IMR-90 (cell line): ENCODE results near the gene MYD88. TPM values are rescaled to one million over a fixed set of nuclear protein-coding genes. Genes with fewer than 3 reads are reported as not detected.

ENCODE experiments used
- ATAC-seq: fragments of 200-7000 bp; cut with Tn5 transposase; 2 replicates; pipeline ENCODE4 v1.9.1; 2020; ENCODE audit warnings: low read depth, mild to moderate bottlenecking, moderate library complexity
- BruUV-seq: library from RNA; stranded (reverse); fragments of 400-500 nt; replicated peaks from 2 replicates; lab custom pipeline; 2021; lab: Mats Ljungman, UMichigan
- CTCF ChIA-PET: fragments of 300-600 bp; formaldehyde crosslinking; extraction: SDS; loops from one replicate; lab custom pipeline; 2021; ENCODE audit warnings: antibody characterized with exemption; lab: Yijun Ruan, JAX
- POLR2A ChIA-PET: fragments of 300-600 bp; sonication (Branson Sonifier 250); formaldehyde crosslinking; loops from one replicate; lab custom pipeline; 2022; ENCODE audit warnings: antibody characterized with exemption; ENCODE audit not compliant: unreplicated experiment; lab: Charles Lee
- DNase-seq: peaks from one replicate; pipeline ENCODE4 v3.0.0; 2013
- H2AFZ ChIP-seq: replicated peaks from 2 replicates; pipeline ENCODE3; 2013; ENCODE audit warnings: low read length, mild to moderate bottlenecking; ENCODE audit not compliant: poor library complexity
- H2AK5ac ChIP-seq: 2 replicates; pipeline ENCODE4 v1.6.1; 2013; ENCODE audit warnings: low read depth, low read length, inconsistent platforms
- H2AK9ac ChIP-seq: replicated peaks from 2 replicates; pipeline ENCODE3; 2013; ENCODE audit warnings: mild to moderate bottlenecking, low read depth, low read length, moderate library complexity; ENCODE audit not compliant: poor library complexity
- H2BK120ac ChIP-seq: 2 replicates; pipeline ENCODE4 v1.6.1; 2013; ENCODE audit warnings: low read depth, low read length, inconsistent platforms
- H2BK15ac ChIP-seq: 3 replicates; pipeline ENCODE4 v1.6.1; 2013; ENCODE audit warnings: low read depth, low read length, inconsistent platforms
- H2BK20ac ChIP-seq: 2 replicates; pipeline ENCODE4 v1.6.1; 2013; ENCODE audit warnings: low read depth, mild to moderate bottlenecking, inconsistent platforms, low read length, moderate library complexity
- H2BK5ac ChIP-seq: 2 replicates; pipeline ENCODE4 v1.6.1; 2013; ENCODE audit warnings: mild to moderate bottlenecking, low read depth, low read length, inconsistent platforms; ENCODE audit not compliant: poor library complexity, severe bottlenecking
- H3K14ac ChIP-seq: replicated peaks from 2 replicates; pipeline ENCODE4 v1.6.1; 2013; ENCODE audit warnings: low read depth, low read length, inconsistent platforms
- H3K18ac ChIP-seq: 2 replicates; pipeline ENCODE4 v1.6.1; 2013; ENCODE audit warnings: low read depth, low read length, control low read depth
- H3K23ac ChIP-seq: 2 replicates; pipeline ENCODE4 v1.6.1; 2013; ENCODE audit warnings: low read depth, low read length, inconsistent platforms
- H3K27ac ChIP-seq: 2 replicates; pipeline ENCODE4 v1.5.1; 2013; ENCODE audit warnings: mild to moderate bottlenecking, control low read depth, low read length; ENCODE audit not compliant: insufficient read depth
- H3K27me3 ChIP-seq: 2 replicates; pipeline ENCODE4 v1.6.1; 2013; ENCODE audit warnings: low read length; ENCODE audit not compliant: control insufficient read depth, insufficient read depth
- H3K36me3 ChIP-seq: 2 replicates; pipeline ENCODE4 v1.6.1; 2013; ENCODE audit warnings: low read length, mixed read lengths; ENCODE audit not compliant: control insufficient read depth, insufficient read depth
- H3K4ac ChIP-seq: 2 replicates; pipeline ENCODE4 v1.6.1; 2013; ENCODE audit warnings: low read depth, low read length, inconsistent platforms
- H3K4me1 ChIP-seq: 2 replicates; pipeline ENCODE4 v1.6.1; 2013; ENCODE audit warnings: low read length, mixed read lengths; ENCODE audit not compliant: control insufficient read depth, insufficient read depth
- H3K4me2 ChIP-seq: 2 replicates; pipeline ENCODE4 v1.6.1; 2013; ENCODE audit warnings: low read depth, mild to moderate bottlenecking, control low read depth, low read length, moderate library complexity
- H3K4me3 ChIP-seq: 2 replicates; pipeline ENCODE4 v1.5.1; 2013; ENCODE audit warnings: low read depth, mild to moderate bottlenecking, control low read depth, low read length, moderate library complexity; ENCODE audit not compliant: insufficient read depth
- H3K56ac ChIP-seq: 2 replicates; pipeline ENCODE4 v1.6.1; 2013; ENCODE audit warnings: low read length, inconsistent platforms; ENCODE audit not compliant: insufficient read depth; ENCODE audit errors: extremely low read depth
- H3K79me1 ChIP-seq, 2 experiments: 2 replicates each; pipeline ENCODE4 v1.6.1; 2013; ENCODE audit warnings: low read length in 2 of 2, inconsistent platforms in 1 of 2, low read depth in 1 of 2
- H3K9ac ChIP-seq: 2 replicates; pipeline ENCODE4 v1.6.1; 2013; ENCODE audit warnings: low read depth, low read length, control low read depth
- H3K9me1 ChIP-seq: 2 replicates; pipeline ENCODE4 v1.6.1; 2013; ENCODE audit warnings: low read length, inconsistent platforms; ENCODE audit not compliant: insufficient read depth
- H3K9me3 ChIP-seq: 2 replicates; pipeline ENCODE4 v1.6.1; 2013; ENCODE audit warnings: low read length; ENCODE audit not compliant: control insufficient read depth, insufficient read depth
- H4K20me1 ChIP-seq: 2 replicates; pipeline ENCODE4 v1.6.1; 2013; ENCODE audit warnings: low read length, inconsistent platforms; ENCODE audit not compliant: insufficient read depth
- H4K5ac ChIP-seq: 2 replicates; pipeline ENCODE4 v1.6.1; 2013; ENCODE audit warnings: mild to moderate bottlenecking, low read depth, low read length, control low read depth
- H4K8ac ChIP-seq, 2 experiments: 2 replicates each; pipeline ENCODE4 v1.6.1; 2013; ENCODE audit warnings: low read depth in 2 of 2, low read length in 2 of 2, control low read depth in 1 of 2, inconsistent platforms in 1 of 2
- H4K91ac ChIP-seq: 2 replicates; pipeline ENCODE4 v1.6.1; 2013; ENCODE audit warnings: low read depth, low read length, inconsistent platforms; ENCODE audit not compliant: insufficient read depth
- BHLHE40 ChIP-seq: fragments of 150-350 bp; IDR thresholded peaks from 2 replicates; pipeline ENCODE4 v1.6.1; 2016; ENCODE audit warnings: mild to moderate bottlenecking, low read depth, low read length
- CEBPB ChIP-seq: IDR thresholded peaks from 2 replicates; pipeline ENCODE4 v1.6.1; 2012; ENCODE audit warnings: low read depth, low read length, improper control_type of control experiment
- MAFK ChIP-seq: IDR thresholded peaks from 2 replicates; pipeline ENCODE4 v1.6.1; 2012; ENCODE audit warnings: low read depth, low read length, improper control_type of control experiment
- MAZ ChIP-seq: IDR thresholded peaks from 2 replicates; pipeline ENCODE4 v1.6.1; 2012; ENCODE audit warnings: low read depth, mild to moderate bottlenecking, low read length, improper control_type of control experiment, moderate library complexity, borderline replicate concordance
- NFE2L2 ChIP-seq: fragments of 150-350 bp; IDR thresholded peaks from 2 replicates; pipeline ENCODE4 v1.6.1; 2016; ENCODE audit warnings: low read depth, mild to moderate bottlenecking, low read length
- POLR2A ChIP-seq: IDR thresholded peaks from 2 replicates; pipeline ENCODE4 v1.6.1; 2012; ENCODE audit warnings: mild to moderate bottlenecking, low read depth, low read length
- RAD21 ChIP-seq: IDR thresholded peaks from 2 replicates; pipeline ENCODE4 v1.6.1; 2012; ENCODE audit warnings: low read length, improper control_type of control experiment
- RCOR1 ChIP-seq: IDR thresholded peaks from 2 replicates; pipeline ENCODE4 v1.6.1; 2012; ENCODE audit warnings: mild to moderate bottlenecking, low read length, improper control_type of control experiment; ENCODE audit not compliant: insufficient replicate concordance
- RFX5 ChIP-seq: IDR thresholded peaks from 2 replicates; pipeline ENCODE4 v1.8.0; 2012; ENCODE audit warnings: low read depth, mild to moderate bottlenecking, low read length, moderate library complexity
- SMC3 ChIP-seq: fragments of 150-350 bp; IDR thresholded peaks from 2 replicates; pipeline ENCODE4 v1.6.1; 2016; ENCODE audit warnings: low read depth, mild to moderate bottlenecking, antibody characterized with exemption, low read length, moderate library complexity
- WGBS, 2 experiments: methylation state at CpG; one replicate each; pipeline versions ENCODE4 v1.1.5 to v1.1.7; 2013; ENCODE audit warnings: missing lambda C conversion rate in 2 of 2; ENCODE audit not compliant: insufficient read length in 1 of 2; ENCODE audit errors: extremely low coverage in 2 of 2; 5-methylcytosine and 5-hydroxymethylcytosine counted together
- dilution Hi-C: fragments of 300-500 bp; cut with HindIII; formaldehyde crosslinking; loops from one replicate; pipeline ENCODE4 v1.14.3; 2018; ENCODE audit warnings: low sequenced_read_pairs; ENCODE audit not compliant: unreplicated experiment
- in situ Hi-C: fragments of 300-500 bp; cut with MboI; formaldehyde crosslinking; loops from 3 replicates; pipeline ENCODE4 v1.14.3; 2019; ENCODE audit warnings: low sequenced_read_pairs, inconsistent platforms, mixed read lengths
- intact Hi-C: fragments of 100-400 bp; cut with micrococcal nuclease; formaldehyde crosslinking; loops from 2 replicates; pipeline ENCODE4 v1.10.0; 2022
- polyA plus RNA-seq, 3 experiments: library from polyadenylated mRNA; depleted of rRNA; stranded (reverse); fragments of >200 nt; gene quantifications; 2 replicates each; pipeline ENCODE4 v1.2.3, GENCODE V29; 2012; ENCODE audit warnings: low replicate concordance in 1 of 3
- total RNA-seq: library from RNA; depleted of rRNA; stranded (reverse); fragments of >200 nt; gene quantifications from 2 replicates; pipeline ENCODE4 v1.2.3, GENCODE V29; 2012
- TF ChIP-seq, protein P1 (sequence below): fragments of 150-350 bp; IDR thresholded peaks from 2 replicates; pipeline ENCODE4 v1.6.1; 2016; ENCODE audit warnings: low read depth, mild to moderate bottlenecking, low read length, moderate library complexity, borderline replicate concordance
- TF ChIP-seq, protein P2 (sequence below): conservative IDR thresholded peaks from 2 replicates; pipeline ENCODE4 v1.5.1; 2012; ENCODE audit warnings: mild to moderate bottlenecking, low read depth, low read length, improper control_type of control experiment

MYD88 gene
- total and polyA plus RNA-seq, 2 of the 4 experiments (the other 2 are of a cell fraction) = 9.3 to 39.8 TPM

DNA sequence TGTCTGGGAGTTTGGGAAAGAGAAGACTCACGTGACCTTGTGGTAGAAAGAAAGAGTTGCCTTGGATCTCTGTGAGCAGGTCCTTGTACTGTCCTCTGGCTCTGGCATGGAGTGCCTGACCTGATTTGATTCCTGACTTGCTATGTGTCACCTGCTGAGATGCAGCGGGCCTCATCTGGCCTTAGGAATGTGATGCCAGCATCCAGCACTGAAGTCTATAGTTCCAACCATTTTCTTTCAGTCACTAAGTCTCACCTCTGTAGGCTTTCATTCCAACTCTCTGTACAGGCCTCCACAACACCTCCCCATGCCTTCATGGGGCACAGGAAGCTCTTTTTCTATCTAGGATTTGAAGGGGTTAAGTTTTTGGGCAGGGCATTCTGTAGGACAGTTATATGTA, 14.8 kb downstream of the MYD88 start:
- WGBS, 2 experiments = no CpG with 5 or more reads among the region's 2 CpGs
- no peaks in the 10 kb centered on the region for H3K9me1 ChIP-seq
- H2BK120ac ChIP-seq = no peak overlapping the region
- H3K4me2 ChIP-seq = no peak overlapping the region
- intact Hi-C loops (no loop called here), in situ Hi-C loops (no loop called here), dilution Hi-C loops (no loop called here)
- H3K23ac ChIP-seq = no peak overlapping the region
- no peak overlapping the region for H4K5ac ChIP-seq
- no peak overlapping the region for H2BK20ac ChIP-seq
- no TSS peak for BruUV-seq
- no peak overlapping the region for H3K18ac ChIP-seq
- H3K79me1 ChIP-seq = no peaks in the 10 kb centered on the region
- ChIA-PET CTCF (interaction anchor here (1.0 kb wide), 2 partner anchors 30 to 193 kb away, joined by 3 read pairs; partner anchors contain the start of gene XYLB), POLR2A (no interaction called here)
- TF ChIP-seq CEBPB (no peak), POLR2A (no peak), RAD21 (no peak), BHLHE40 (no peak), MAZ (no peak), SMC3 (no peak), NFE2L2 (no peak), RCOR1 (no peak), MAFK (no peak), RFX5 (no peak)
- TF ChIP-seq, protein P1, sequence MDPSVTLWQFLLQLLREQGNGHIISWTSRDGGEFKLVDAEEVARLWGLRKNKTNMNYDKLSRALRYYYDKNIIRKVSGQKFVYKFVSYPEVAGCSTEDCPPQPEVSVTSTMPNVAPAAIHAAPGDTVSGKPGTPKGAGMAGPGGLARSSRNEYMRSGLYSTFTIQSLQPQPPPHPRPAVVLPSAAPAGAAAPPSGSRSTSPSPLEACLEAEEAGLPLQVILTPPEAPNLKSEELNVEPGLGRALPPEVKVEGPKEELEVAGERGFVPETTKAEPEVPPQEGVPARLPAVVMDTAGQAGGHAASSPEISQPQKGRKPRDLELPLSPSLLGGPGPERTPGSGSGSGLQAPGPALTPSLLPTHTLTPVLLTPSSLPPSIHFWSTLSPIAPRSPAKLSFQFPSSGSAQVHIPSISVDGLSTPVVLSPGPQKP = no peak
- TF ChIP-seq, protein P2, sequence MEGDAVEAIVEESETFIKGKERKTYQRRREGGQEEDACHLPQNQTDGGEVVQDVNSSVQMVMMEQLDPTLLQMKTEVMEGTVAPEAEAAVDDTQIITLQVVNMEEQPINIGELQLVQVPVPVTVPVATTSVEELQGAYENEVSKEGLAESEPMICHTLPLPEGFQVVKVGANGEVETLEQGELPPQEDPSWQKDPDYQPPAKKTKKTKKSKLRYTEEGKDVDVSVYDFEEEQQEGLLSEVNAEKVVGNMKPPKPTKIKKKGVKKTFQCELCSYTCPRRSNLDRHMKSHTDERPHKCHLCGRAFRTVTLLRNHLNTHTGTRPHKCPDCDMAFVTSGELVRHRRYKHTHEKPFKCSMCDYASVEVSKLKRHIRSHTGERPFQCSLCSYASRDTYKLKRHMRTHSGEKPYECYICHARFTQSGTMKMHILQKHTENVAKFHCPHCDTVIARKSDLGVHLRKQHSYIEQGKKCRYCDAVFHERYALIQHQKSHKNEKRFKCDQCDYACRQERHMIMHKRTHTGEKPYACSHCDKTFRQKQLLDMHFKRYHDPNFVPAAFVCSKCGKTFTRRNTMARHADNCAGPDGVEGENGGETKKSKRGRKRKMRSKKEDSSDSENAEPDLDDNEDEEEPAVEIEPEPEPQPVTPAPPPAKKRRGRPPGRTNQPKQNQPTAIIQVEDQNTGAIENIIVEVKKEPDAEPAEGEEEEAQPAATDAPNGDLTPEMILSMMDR = no peak
- no peak overlapping the region for H4K91ac ChIP-seq
- H3K56ac ChIP-seq = no peak overlapping the region
- ATAC-seq (no peak), DNase-seq (no peak)
- no peaks in the 10 kb centered on the region for H3K27me3 ChIP-seq
- no peak overlapping the region for H2BK15ac ChIP-seq
- no peaks in the 10 kb centered on the region for H3K4me1 ChIP-seq
- H2AK5ac ChIP-seq = no peak overlapping the region
- H2AK9ac ChIP-seq = no peak overlapping the region
- H3K14ac ChIP-seq = no peak overlapping the region
- H2BK5ac ChIP-seq = no peak overlapping the region
- no peaks in the 10 kb centered on the region for H4K20me1 ChIP-seq
- no peak overlapping the region for H3K4me3 ChIP-seq
- no peaks in the 10 kb centered on the region for H3K36me3 ChIP-seq
- H3K27ac ChIP-seq = no peak overlapping the region
- no peaks in the 10 kb centered on the region for H3K9me3 ChIP-seq
- no peak overlapping the region for H4K8ac ChIP-seq
- no peak overlapping the region for H3K9ac ChIP-seq
- no peak overlapping the region for H2AFZ ChIP-seq
- no peak overlapping the region for H3K4ac ChIP-seq
